NCI-H345 treated with DMSO at 0.1 percent for 48 hours (cell line): ENCODE data around the gene RBBP7.

ENCODE experiments used
- DNase-seq: peaks from one replicate; lab custom pipeline; 2025; ENCODE audit not compliant: unreplicated experiment; lab: John Stamatoyannopoulos, UW

RBBP7 gene

GRCh38 chrX:16827225-16827624, 42.9 kb downstream of the RBBP7 start:
- no peak for DNase-seq

GRCh38 chrX:16826207-16826606, 44.0 kb downstream of the RBBP7 start:
- no peak for DNase-seq

GRCh38 chrX:16825264-16826035, 44.7 kb downstream of the RBBP7 start:
- DNase-seq, result no peak

GRCh38 chrX:16822723-16823122, 47.4 kb downstream of the RBBP7 start:
- no peak for DNase-seq

- no peak for DNase-seq
These were observed 50.5 kb downstream of the RBBP7 start for GRCh38 chrX:16819634-16820033.

- DNase-seq, result no peak
These were observed 55.6 kb downstream of the RBBP7 start for GRCh38 chrX:16814597-16814996.

GRCh38 chrX:16807976-16808542, 62.1 kb downstream of the RBBP7 start:
- no peak for DNase-seq

GRCh38 chrX:16807548-16807947, 62.6 kb downstream of the RBBP7 start:
- no peak for DNase-seq

- DNase-seq, result no peak
These were observed 65.2 kb downstream of the RBBP7 start for GRCh38 chrX:16804923-16805464.

- DNase-seq, result no peak
These were observed 72.3 kb downstream of the RBBP7 start for GRCh38 chrX:16797841-16798240.

GRCh38 chrX:16797358-16797757, 72.8 kb downstream of the RBBP7 start:
- no peak for DNase-seq

GRCh38 chrX:16796298-16796697, 73.9 kb downstream of the RBBP7 start:
- no peak for DNase-seq
